GM23338 (cell line): Measurements from ENCODE around the gene NECTIN2. TPM values are rescaled to one million over a fixed set of nuclear protein-coding genes. Genes with fewer than 3 reads are reported as not detected.
"Not testable (repeated sequence)": the region's sequence is repeated elsewhere in the genome, so short reads cannot be mapped to it uniquely, and the experiment has no call there.

Source experiments
- ATAC-seq: fragments of 200-7000 bp; cut with Tn5 transposase; 3 replicates; pipeline ENCODE4 v1.9.1; 2020
- DNase-seq: peaks from one replicate; pipeline ENCODE4 v3.0.0-alpha.2; 2015; ENCODE audit warnings: low spot score
- H2AFZ ChIP-seq: fragments of 200-600 bp; sonication (generic); 2 replicates; pipeline ENCODE4 v1.8.0; 2016; ENCODE audit warnings: antibody characterized with exemption, mild to moderate bottlenecking, moderate library complexity
- H3F3A ChIP-seq: fragments of 200-600 bp; sonication (generic); replicated peaks from 2 replicates; pipeline ENCODE4 v1.8.0; 2017; ENCODE audit warnings: antibody characterized with exemption, mixed run types, low read depth
- H3K27ac ChIP-seq: fragments of 200-600 bp; sonication (generic); 2 replicates; pipeline ENCODE4 v1.6.1; 2016; ENCODE audit warnings: low read depth
- H3K27me3 ChIP-seq: fragments of 200-600 bp; sonication (generic); 2 replicates; pipeline ENCODE4 v1.8.0; 2016; ENCODE audit warnings: mild to moderate bottlenecking, mixed run types, moderate library complexity; ENCODE audit not compliant: insufficient read depth
- H3K36me3 ChIP-seq: fragments of 200-600 bp; sonication (generic); 2 replicates; pipeline ENCODE4 v1.8.0; 2016; ENCODE audit warnings: mild to moderate bottlenecking; ENCODE audit not compliant: insufficient read depth
- H3K4me1 ChIP-seq: fragments of 200-600 bp; sonication (generic); 2 replicates; pipeline ENCODE4 v1.8.0; 2016; ENCODE audit warnings: mild to moderate bottlenecking, moderate library complexity; ENCODE audit not compliant: insufficient read depth
- H3K4me2 ChIP-seq: fragments of 200-600 bp; sonication (generic); 2 replicates; pipeline ENCODE4 v1.7.1; 2017; ENCODE audit warnings: mixed run types
- H3K4me3 ChIP-seq: fragments of 200-600 bp; sonication (generic); 2 replicates; pipeline ENCODE4 v1.6.1; 2016; ENCODE audit warnings: mixed run types
- H3K79me2 ChIP-seq: fragments of 200-600 bp; sonication (generic); replicated peaks from 2 replicates; pipeline ENCODE4 v1.8.0; 2017; ENCODE audit warnings: mild to moderate bottlenecking; ENCODE audit not compliant: insufficient read depth
- H3K9me2 ChIP-seq: fragments of 200-600 bp; sonication (generic); 2 replicates; pipeline ENCODE4 v1.8.0; 2017; ENCODE audit not compliant: insufficient read depth
- H4K20me1 ChIP-seq: fragments of 200-600 bp; sonication (generic); replicated peaks from 2 replicates; pipeline ENCODE4 v1.8.0; 2017; ENCODE audit warnings: mild to moderate bottlenecking; ENCODE audit not compliant: insufficient read depth
- H3K27ac Mint-ChIP-seq: 2 replicates; pipeline ENCODE4 v1.8.0; 2020; ENCODE audit warnings: inconsistent platforms, mild to moderate bottlenecking, moderate library complexity, mixed read lengths
- H3K27me3 Mint-ChIP-seq: 3 replicates; pipeline ENCODE4 v1.8.0; 2022; ENCODE audit warnings: low read depth, mild to moderate bottlenecking, moderate library complexity, mixed read lengths, inconsistent platforms; ENCODE audit not compliant: insufficient read depth, poor library complexity
- H3K36me3 Mint-ChIP-seq: 3 replicates; pipeline ENCODE4 v1.8.0; 2021; ENCODE audit warnings: low read depth, mild to moderate bottlenecking, inconsistent platforms, moderate library complexity, mixed read lengths
- H3K4me1 Mint-ChIP-seq: 3 replicates; pipeline ENCODE4 v1.8.0; 2020; ENCODE audit warnings: mild to moderate bottlenecking, inconsistent platforms, mixed read lengths
- H3K4me3 Mint-ChIP-seq: 3 replicates; pipeline ENCODE4 v1.8.0; 2021; ENCODE audit warnings: moderate library complexity, mild to moderate bottlenecking, inconsistent platforms, mixed read lengths
- H3K9me3 Mint-ChIP-seq: 3 replicates; pipeline ENCODE4 v1.8.0; 2020; ENCODE audit warnings: moderate library complexity, mild to moderate bottlenecking, inconsistent platforms, mixed read lengths
- EZH2 ChIP-seq: fragments of 200-600 bp; sonication (generic); IDR thresholded peaks from one replicate; pipeline ENCODE4 v1.8.0; 2017; ENCODE audit warnings: antibody characterized with exemption, mild to moderate bottlenecking, low read depth; ENCODE audit not compliant: unreplicated experiment
- EZH2phosphoT487 ChIP-seq: fragments of 200-600 bp; sonication (generic); IDR thresholded peaks from one replicate; pipeline ENCODE4 v1.8.1; 2018; ENCODE audit warnings: antibody characterized with exemption; ENCODE audit not compliant: unreplicated experiment
- JUNB ChIP-seq: IDR thresholded peaks from one replicate; pipeline ENCODE4 v1.6.1; 2016; ENCODE audit warnings: antibody characterized with exemption; ENCODE audit not compliant: unreplicated experiment
- NANOG ChIP-seq: IDR thresholded peaks from 2 replicates; pipeline ENCODE4 v1.6.1; 2016; ENCODE audit warnings: antibody characterized with exemption, borderline replicate concordance
- STAT1 ChIP-seq: IDR thresholded peaks from one replicate; pipeline ENCODE4 v1.6.1; 2016; ENCODE audit warnings: antibody characterized with exemption; ENCODE audit not compliant: unreplicated experiment
- ZNF331 ChIP-seq: fragments of 250-450 bp; sonication (Bioruptor Pico); IDR thresholded peaks from 2 replicates; pipeline ENCODE4 v1.5.0; 2020; ENCODE audit warnings: low read depth, mild to moderate bottlenecking, moderate library complexity
- polyA plus RNA-seq: library from polyadenylated mRNA; unstranded; fragments of >200 nt; fragmentation: Nextera tagmentation; extraction: Ambion mirVana; gene quantifications from 2 replicates; pipeline ENCODE4 v1.2.1, GENCODE V29; 2016
- total RNA-seq: library from RNA; depleted of rRNA; stranded (reverse); fragments of >200 nt; shearing (Covaris generic); gene quantifications from 2 replicates; pipeline ENCODE4 v1.2.3, GENCODE V29; 2014
- TF ChIP-seq, protein P1 (sequence below), 2 experiments: fragments of 200-600 bp in 1 of 2; sonication (generic) in 1 of 2; conservative IDR thresholded peaks; 2 replicates each; pipeline versions ENCODE4 v1.5.1 to v1.6.1; 2016 to 2017; ENCODE audit warnings: antibody characterized with exemption in 2 of 2, low read depth in 2 of 2, mild to moderate bottlenecking in 2 of 2, moderate library complexity in 1 of 2
- TF ChIP-seq, protein P2 (sequence below): IDR thresholded peaks from 2 replicates; pipeline ENCODE4 v1.6.1; 2016; ENCODE audit warnings: antibody characterized with exemption
- TF ChIP-seq, protein P3 (sequence below): fragments of 250-450 bp; sonication (Bioruptor Pico); IDR thresholded peaks from 2 replicates; pipeline ENCODE4 v1.5.0; 2020; ENCODE audit warnings: mild to moderate bottlenecking, moderate library complexity

The NECTIN2 gene
- total and polyA plus RNA-seq, 2 experiments from 2014 or later = 109 to 230 TPM

DNA sequence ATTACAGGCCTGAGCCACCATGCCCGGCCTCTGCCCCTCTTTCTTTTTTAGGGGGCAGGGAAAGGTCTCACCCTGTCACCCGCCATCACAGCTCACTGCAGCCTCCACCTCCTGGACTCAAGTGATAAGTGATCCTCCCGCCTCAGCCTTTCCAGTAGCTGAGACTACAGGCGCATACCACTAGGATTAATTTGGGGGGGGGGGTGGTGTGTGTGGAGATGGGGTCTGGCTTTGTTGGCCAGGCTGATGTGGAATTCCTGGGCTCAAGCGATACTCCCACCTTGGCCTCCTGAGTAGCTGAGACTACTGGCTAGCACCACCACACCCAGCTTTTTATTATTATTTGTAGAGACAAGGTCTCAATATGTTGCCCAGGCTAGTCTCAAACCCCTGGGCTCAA, 63.7 kb downstream of the NECTIN2 start:
- no peak for DNase-seq
- H3K27ac Mint-ChIP-seq = no peak overlapping the region
- peaks cover 41% of the 10 kb centered on the region for H3K4me1 Mint-ChIP-seq

DNA sequence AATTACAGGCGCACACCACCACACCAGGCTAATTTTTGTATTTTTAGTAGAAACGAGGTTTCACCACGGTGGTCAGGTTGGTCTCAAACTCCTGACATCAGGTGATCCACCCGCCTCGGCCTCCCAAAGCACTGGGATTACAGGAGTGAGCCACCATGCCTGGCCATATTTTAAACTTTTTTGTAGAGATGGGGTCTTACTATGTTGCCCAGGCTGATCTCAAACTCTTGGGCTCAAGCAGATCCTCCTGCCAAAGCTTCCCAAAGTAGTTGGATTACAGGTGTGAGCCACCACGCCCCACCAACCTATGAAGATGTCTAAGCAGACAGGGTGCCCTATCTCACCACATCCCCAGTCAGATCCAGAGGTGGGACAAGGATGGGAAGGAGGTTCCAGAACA, 65.8 kb downstream of the NECTIN2 start:
- H3K27ac Mint-ChIP-seq, H4K20me1 ChIP-seq, H3K27ac ChIP-seq, H3K4me3 Mint-ChIP-seq, H3K4me3 ChIP-seq, ATAC-seq, DNase-seq, H3K9me2 ChIP-seq, H2AFZ ChIP-seq, H3K9me3 Mint-ChIP-seq, H3K4me2 ChIP-seq, H3K27me3 ChIP-seq: not testable (repeated sequence)
- peaks cover 37% of the 10 kb centered on the region for H3K4me1 Mint-ChIP-seq
- H3K27me3 Mint-ChIP-seq = peaks cover 18% of the 10 kb centered on the region
- peaks cover 27% of the 10 kb centered on the region for H3K36me3 Mint-ChIP-seq
- Histone ChIP-seq H3K79me2 (peaks cover 11% of the 10 kb centered on the region), H3F3A (peaks cover 24% of the 10 kb centered on the region), H3K4me1 (peaks cover 24% of the 10 kb centered on the region), H3K36me3 (peaks cover 16% of the 10 kb centered on the region)

More for the DNA sequence above, 63.7 kb downstream of the NECTIN2 start:
- ATAC-seq = no peak
- Histone ChIP-seq H3K36me3 (peaks cover 17% of the 10 kb centered on the region), H3K27ac (no peak overlapping the region), H3K79me2 (peaks cover 17% of the 10 kb centered on the region), H2AFZ (no peak overlapping the region), H3K9me2 (no peaks in the 10 kb centered on the region), H3K4me2 (no peak overlapping the region), H3K4me1 (peaks cover 34% of the 10 kb centered on the region), H3F3A (peaks cover 35% of the 10 kb centered on the region), H3K4me3 (no peak overlapping the region), H3K27me3 (no peaks in the 10 kb centered on the region), H4K20me1 (no peaks in the 10 kb centered on the region)
- Mint-ChIP-seq H3K27me3 (peaks cover 30% of the 10 kb centered on the region), H3K9me3 (peaks cover 2% of the 10 kb centered on the region; the same call in 1 of the 3 replicates), H3K36me3 (peaks cover 33% of the 10 kb centered on the region), H3K4me3 (no peak overlapping the region)
- TF ChIP-seq JUNB (no peak), STAT1 (no peak), NANOG (no peak), EZH2phosphoT487 (no peak), ZNF331 (CRISPR knock-in tag) (no peak), EZH2 (no peak)
- TF ChIP-seq, protein P1, sequence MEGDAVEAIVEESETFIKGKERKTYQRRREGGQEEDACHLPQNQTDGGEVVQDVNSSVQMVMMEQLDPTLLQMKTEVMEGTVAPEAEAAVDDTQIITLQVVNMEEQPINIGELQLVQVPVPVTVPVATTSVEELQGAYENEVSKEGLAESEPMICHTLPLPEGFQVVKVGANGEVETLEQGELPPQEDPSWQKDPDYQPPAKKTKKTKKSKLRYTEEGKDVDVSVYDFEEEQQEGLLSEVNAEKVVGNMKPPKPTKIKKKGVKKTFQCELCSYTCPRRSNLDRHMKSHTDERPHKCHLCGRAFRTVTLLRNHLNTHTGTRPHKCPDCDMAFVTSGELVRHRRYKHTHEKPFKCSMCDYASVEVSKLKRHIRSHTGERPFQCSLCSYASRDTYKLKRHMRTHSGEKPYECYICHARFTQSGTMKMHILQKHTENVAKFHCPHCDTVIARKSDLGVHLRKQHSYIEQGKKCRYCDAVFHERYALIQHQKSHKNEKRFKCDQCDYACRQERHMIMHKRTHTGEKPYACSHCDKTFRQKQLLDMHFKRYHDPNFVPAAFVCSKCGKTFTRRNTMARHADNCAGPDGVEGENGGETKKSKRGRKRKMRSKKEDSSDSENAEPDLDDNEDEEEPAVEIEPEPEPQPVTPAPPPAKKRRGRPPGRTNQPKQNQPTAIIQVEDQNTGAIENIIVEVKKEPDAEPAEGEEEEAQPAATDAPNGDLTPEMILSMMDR (conservative IDR thresholded peaks at IDR 0.05; ENCODE audit: low read depth in 2 of 2) = no peak
- TF ChIP-seq, protein P2, sequence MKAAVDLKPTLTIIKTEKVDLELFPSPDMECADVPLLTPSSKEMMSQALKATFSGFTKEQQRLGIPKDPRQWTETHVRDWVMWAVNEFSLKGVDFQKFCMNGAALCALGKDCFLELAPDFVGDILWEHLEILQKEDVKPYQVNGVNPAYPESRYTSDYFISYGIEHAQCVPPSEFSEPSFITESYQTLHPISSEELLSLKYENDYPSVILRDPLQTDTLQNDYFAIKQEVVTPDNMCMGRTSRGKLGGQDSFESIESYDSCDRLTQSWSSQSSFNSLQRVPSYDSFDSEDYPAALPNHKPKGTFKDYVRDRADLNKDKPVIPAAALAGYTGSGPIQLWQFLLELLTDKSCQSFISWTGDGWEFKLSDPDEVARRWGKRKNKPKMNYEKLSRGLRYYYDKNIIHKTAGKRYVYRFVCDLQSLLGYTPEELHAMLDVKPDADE = no peak
- TF ChIP-seq, protein P3, sequence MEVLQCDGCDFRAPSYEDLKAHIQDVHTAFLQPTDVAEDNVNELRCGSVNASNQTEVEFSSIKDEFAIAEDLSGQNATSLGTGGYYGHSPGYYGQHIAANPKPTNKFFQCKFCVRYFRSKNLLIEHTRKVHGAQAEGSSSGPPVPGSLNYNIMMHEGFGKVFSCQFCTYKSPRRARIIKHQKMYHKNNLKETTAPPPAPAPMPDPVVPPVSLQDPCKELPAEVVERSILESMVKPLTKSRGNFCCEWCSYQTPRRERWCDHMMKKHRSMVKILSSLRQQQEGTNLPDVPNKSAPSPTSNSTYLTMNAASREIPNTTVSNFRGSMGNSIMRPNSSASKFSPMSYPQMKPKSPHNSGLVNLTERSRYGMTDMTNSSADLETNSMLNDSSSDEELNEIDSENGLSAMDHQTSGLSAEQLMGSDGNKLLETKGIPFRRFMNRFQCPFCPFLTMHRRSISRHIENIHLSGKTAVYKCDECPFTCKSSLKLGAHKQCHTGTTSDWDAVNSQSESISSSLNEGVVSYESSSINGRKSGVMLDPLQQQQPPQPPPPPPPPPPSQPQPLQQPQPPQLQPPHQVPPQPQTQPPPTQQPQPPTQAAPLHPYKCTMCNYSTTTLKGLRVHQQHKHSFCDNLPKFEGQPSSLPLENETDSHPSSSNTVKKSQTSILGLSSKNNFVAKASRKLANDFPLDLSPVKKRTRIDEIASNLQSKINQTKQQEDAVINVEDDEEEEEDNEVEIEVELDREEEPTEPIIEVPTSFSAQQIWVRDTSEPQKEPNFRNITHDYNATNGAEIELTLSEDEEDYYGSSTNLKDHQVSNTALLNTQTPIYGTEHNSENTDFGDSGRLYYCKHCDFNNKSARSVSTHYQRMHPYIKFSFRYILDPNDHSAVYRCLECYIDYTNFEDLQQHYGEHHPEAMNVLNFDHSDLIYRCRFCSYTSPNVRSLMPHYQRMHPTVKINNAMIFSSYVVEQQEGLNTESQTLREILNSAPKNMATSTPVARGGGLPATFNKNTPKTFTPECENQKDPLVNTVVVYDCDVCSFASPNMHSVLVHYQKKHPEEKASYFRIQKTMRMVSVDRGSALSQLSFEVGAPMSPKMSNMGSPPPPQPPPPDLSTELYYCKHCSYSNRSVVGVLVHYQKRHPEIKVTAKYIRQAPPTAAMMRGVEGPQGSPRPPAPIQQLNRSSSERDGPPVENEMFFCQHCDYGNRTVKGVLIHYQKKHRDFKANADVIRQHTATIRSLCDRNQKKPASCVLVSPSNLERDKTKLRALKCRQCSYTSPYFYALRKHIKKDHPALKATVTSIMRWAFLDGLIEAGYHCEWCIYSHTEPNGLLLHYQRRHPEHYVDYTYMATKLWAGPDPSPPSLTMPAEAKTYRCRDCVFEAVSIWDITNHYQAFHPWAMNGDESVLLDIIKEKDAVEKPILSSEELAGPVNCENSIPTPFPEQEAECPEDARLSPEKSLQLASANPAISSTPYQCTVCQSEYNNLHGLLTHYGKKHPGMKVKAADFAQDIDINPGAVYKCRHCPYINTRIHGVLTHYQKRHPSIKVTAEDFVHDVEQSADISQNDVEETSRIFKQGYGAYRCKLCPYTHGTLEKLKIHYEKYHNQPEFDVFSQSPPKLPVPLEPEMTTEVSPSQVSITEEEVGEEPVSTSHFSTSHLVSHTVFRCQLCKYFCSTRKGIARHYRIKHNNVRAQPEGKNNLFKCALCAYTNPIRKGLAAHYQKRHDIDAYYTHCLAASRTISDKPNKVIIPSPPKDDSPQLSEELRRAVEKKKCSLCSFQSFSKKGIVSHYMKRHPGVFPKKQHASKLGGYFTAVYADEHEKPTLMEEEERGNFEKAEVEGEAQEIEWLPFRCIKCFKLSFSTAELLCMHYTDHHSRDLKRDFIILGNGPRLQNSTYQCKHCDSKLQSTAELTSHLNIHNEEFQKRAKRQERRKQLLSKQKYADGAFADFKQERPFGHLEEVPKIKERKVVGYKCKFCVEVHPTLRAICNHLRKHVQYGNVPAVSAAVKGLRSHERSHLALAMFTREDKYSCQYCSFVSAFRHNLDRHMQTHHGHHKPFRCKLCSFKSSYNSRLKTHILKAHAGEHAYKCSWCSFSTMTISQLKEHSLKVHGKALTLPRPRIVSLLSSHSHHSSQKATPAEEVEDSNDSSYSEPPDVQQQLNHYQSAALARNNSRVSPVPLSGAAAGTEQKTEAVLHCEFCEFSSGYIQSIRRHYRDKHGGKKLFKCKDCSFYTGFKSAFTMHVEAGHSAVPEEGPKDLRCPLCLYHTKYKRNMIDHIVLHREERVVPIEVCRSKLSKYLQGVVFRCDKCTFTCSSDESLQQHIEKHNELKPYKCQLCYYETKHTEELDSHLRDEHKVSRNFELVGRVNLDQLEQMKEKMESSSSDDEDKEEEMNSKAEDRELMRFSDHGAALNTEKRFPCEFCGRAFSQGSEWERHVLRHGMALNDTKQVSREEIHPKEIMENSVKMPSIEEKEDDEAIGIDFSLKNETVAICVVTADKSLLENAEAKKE = no peak
